ENCODE results near the gene IGIP.

IGIP gene

GRCh38 chr5:140111011-140111858 lies 14.5 kb upstream of the IGIP start:
- in situ Hi-C loops (cut with MboI; ENCODE audit: low sequenced_read_pairs): no loop called here

GRCh38 chr5:140111859-140112551 lies 13.7 kb upstream of the IGIP start:
- in situ Hi-C loops (cut with MboI; ENCODE audit: low sequenced_read_pairs): no loop called here

- in situ Hi-C loops (cut with MboI; ENCODE audit: low sequenced_read_pairs): no loop called here
Measured at GRCh38 chr5:140112685-140113179, 13.0 kb upstream of the IGIP start.

GRCh38 chr5:140113180-140113698 lies 12.5 kb upstream of the IGIP start:
- in situ Hi-C loops (cut with MboI; ENCODE audit: low sequenced_read_pairs): no loop called here

GRCh38 chr5:140113699-140114263 lies 12.0 kb upstream of the IGIP start, which contains the start of gene PURA:
PURA (plus strand) TSS chr5:140114109; CDS start chr5:140114182, 73 bp downstream.
- in situ Hi-C loops (cut with MboI; ENCODE audit: low sequenced_read_pairs): no loop called here

GRCh38 chr5:140114341-140115185 lies 11.2 kb upstream of the IGIP start:
- in situ Hi-C loops (cut with MboI; ENCODE audit: low sequenced_read_pairs): no loop called here

GRCh38 chr5:140115186-140115500 lies 10.6 kb upstream of the IGIP start:
- in situ Hi-C loops (cut with MboI; ENCODE audit: low sequenced_read_pairs): no loop called here

GRCh38 chr5:140116716-140117115 lies 9.0 kb upstream of the IGIP start:
- in situ Hi-C loops (cut with MboI; ENCODE audit: low sequenced_read_pairs): no loop called here

GRCh38 chr5:140117523-140117922 lies 8.2 kb upstream of the IGIP start:
- in situ Hi-C loops (cut with MboI; ENCODE audit: low sequenced_read_pairs): no loop called here

- in situ Hi-C loops (cut with MboI; ENCODE audit: low sequenced_read_pairs): no loop called here
Measured at GRCh38 chr5:140118302-140118936, 7.3 kb upstream of the IGIP start.

- in situ Hi-C loops (cut with MboI; ENCODE audit: low sequenced_read_pairs): no loop called here
Measured at GRCh38 chr5:140126315-140127012, 727 bp downstream of the IGIP start.

GRCh38 chr5:140128376-140128775 lies 2.6 kb downstream of the IGIP start:
- in situ Hi-C loops (cut with MboI; ENCODE audit: low sequenced_read_pairs): no loop called here

- in situ Hi-C loops (cut with MboI; ENCODE audit: low sequenced_read_pairs): no loop called here
Measured at GRCh38 chr5:140130949-140131733, 5.4 kb downstream of the IGIP start.

- in situ Hi-C loops (cut with MboI; ENCODE audit: low sequenced_read_pairs): no loop called here
Measured at GRCh38 chr5:140131967-140132409, 6.3 kb downstream of the IGIP start.

- in situ Hi-C loops (cut with MboI; ENCODE audit: low sequenced_read_pairs): no loop called here
Measured at GRCh38 chr5:140133514-140134167, 7.9 kb downstream of the IGIP start.

- in situ Hi-C loops (cut with MboI; ENCODE audit: low sequenced_read_pairs): no loop called here
Measured at GRCh38 chr5:140134277-140134935, 8.7 kb downstream of the IGIP start.

GRCh38 chr5:140135127-140135526 lies 9.4 kb downstream of the IGIP start:
- in situ Hi-C loops (cut with MboI; ENCODE audit: low sequenced_read_pairs): no loop called here

- in situ Hi-C loops (cut with MboI; ENCODE audit: low sequenced_read_pairs): no loop called here
Measured at GRCh38 chr5:140136624-140137023, 10.9 kb downstream of the IGIP start.
